ENCODE measurements around the gene TSPAN32.
"Not testable (repeated sequence)": the region's sequence is repeated elsewhere in the genome, so short reads cannot be mapped to it uniquely, and the experiment has no call there.

TSPAN32 gene

GRCh38 chr11:2316169-2316962 is 14.6 kb downstream of the TSPAN32 start:
- DNase-seq (ENCODE audit: low read depth): no peak

GRCh38 chr11:2316963-2317244 is 15.1 kb downstream of the TSPAN32 start:
- no peak for DNase-seq (ENCODE audit: low read depth)

- DNase-seq (ENCODE audit: low read depth): no peak
These were observed 15.7 kb downstream of the TSPAN32 start for GRCh38 chr11:2317354-2318050.

- no peak for DNase-seq (ENCODE audit: low read depth)
These were observed 16.3 kb downstream of the TSPAN32 start for GRCh38 chr11:2318123-2318522.

GRCh38 chr11:2318707-2319106 is 16.9 kb downstream of the TSPAN32 start:
- DNase-seq (ENCODE audit: low read depth): no peak

GRCh38 chr11:2319791-2320472 is 18.1 kb downstream of the TSPAN32 start:
- DNase-seq (ENCODE audit: low read depth): no peak

- no peak for DNase-seq (ENCODE audit: low read depth)
These were observed 18.9 kb downstream of the TSPAN32 start for GRCh38 chr11:2320568-2321310.

GRCh38 chr11:2321311-2321683 is 19.5 kb downstream of the TSPAN32 start:
- DNase-seq (ENCODE audit: low read depth): no peak

- DNase-seq (ENCODE audit: low read depth): no peak
These were observed 23.3 kb downstream of the TSPAN32 start for GRCh38 chr11:2325123-2325522.

- DNase-seq (ENCODE audit: low read depth): no peak
These were observed 23.9 kb downstream of the TSPAN32 start for GRCh38 chr11:2325719-2326118.

- no peak for DNase-seq (ENCODE audit: low read depth)
These were observed 25.2 kb downstream of the TSPAN32 start for GRCh38 chr11:2327032-2327431.

GRCh38 chr11:2328021-2328420 is 26.2 kb downstream of the TSPAN32 start:
- DNase-seq (ENCODE audit: low read depth): no peak

GRCh38 chr11:2328656-2329354 is 27.0 kb downstream of the TSPAN32 start:
- DNase-seq (ENCODE audit: low read depth): no peak

GRCh38 chr11:2329551-2329950 is 27.7 kb downstream of the TSPAN32 start:
- DNase-seq (ENCODE audit: low read depth): no peak

- no peak for DNase-seq (ENCODE audit: low read depth)
These were observed 28.9 kb downstream of the TSPAN32 start for GRCh38 chr11:2330696-2331095.

GRCh38 chr11:2331404-2331803 is 29.6 kb downstream of the TSPAN32 start:
- no peak for DNase-seq (ENCODE audit: low read depth)

GRCh38 chr11:2332569-2332968 is 30.8 kb downstream of the TSPAN32 start:
- not testable (repeated sequence) for DNase-seq (ENCODE audit: low read depth)

- not testable (repeated sequence) for DNase-seq (ENCODE audit: low read depth)
These were observed 31.8 kb downstream of the TSPAN32 start for GRCh38 chr11:2333486-2334205.

GRCh38 chr11:2335286-2335685 is 33.5 kb downstream of the TSPAN32 start:
- DNase-seq (ENCODE audit: low read depth): not testable (repeated sequence)

- not testable (repeated sequence) for DNase-seq (ENCODE audit: low read depth)
These were observed 36.9 kb downstream of the TSPAN32 start for GRCh38 chr11:2338760-2339159.

- no peak for DNase-seq (ENCODE audit: low read depth)
These were observed 40.7 kb downstream of the TSPAN32 start for GRCh38 chr11:2342557-2342956.

All from stimulated activated CD8-positive, alpha-beta memory T cell treated with anti-CD3 and anti-CD28 coated beads, Interleukin-15, amount 100 ng/mL, for 1 hour (primary cell).